GM12878 (cell line): ENCODE results near the gene NCOA6. TPM values are rescaled to one million over a fixed set of nuclear protein-coding genes. Genes with fewer than 3 reads are reported as not detected.

Experiments
- ATAC-seq: fragments of 200-7000 bp; cut with Tn5 transposase; 3 replicates; pipeline ENCODE4 v1.9.1; 2020; ENCODE audit warnings: mild to moderate bottlenecking, moderate library complexity
- BruUV-seq: library from RNA; stranded (reverse); fragments of 400-500 nt; replicated peaks from 2 replicates; lab custom pipeline; 2021; lab: Mats Ljungman, UMichigan
- CTCF ChIA-PET: fragments of 300-600 bp; sonication (Branson Sonifier 250); formaldehyde crosslinking; extraction: SDS; loops from one replicate; lab custom pipeline; 2021; ENCODE audit warnings: inconsistent platforms; lab: Yijun Ruan, JAX
- POLR2A ChIA-PET: fragments of 350-600 bp; formaldehyde crosslinking; extraction: SDS; loops from one replicate; lab custom pipeline; 2021; ENCODE audit warnings: inconsistent platforms; lab: Charles Lee
- RAD21 ChIA-PET: fragments of 300-600 bp; sonication (Branson Sonifier 250); formaldehyde crosslinking; loops from one replicate; lab custom pipeline; 2023; ENCODE audit warnings: antibody characterized with exemption; ENCODE audit not compliant: unreplicated experiment; lab: Charles Lee
- SMC1A ChIA-PET: fragments of 300-600 bp; sonication (Branson Sonifier 250); formaldehyde crosslinking; loops from one replicate; lab custom pipeline; 2023; ENCODE audit not compliant: unreplicated experiment, uncharacterized antibody; lab: Charles Lee
- DNase-seq: peaks from one replicate; pipeline ENCODE4 v3.0.0-alpha.2; 2011; ENCODE audit warnings: low read depth, low spot score
- FAIRE-seq: peaks from 3 replicates; lab custom pipeline; 2011; peaks lifted over from hg19 to GRCh38; lab: Jason Lieb, UNC
- H2AFZ ChIP-seq: 2 replicates; pipeline ENCODE4 v1.6.0; 2011; ENCODE audit warnings: low read depth, low read length, control low read depth; ENCODE audit not compliant: control insufficient read depth
- H3K27ac ChIP-seq: 2 replicates; pipeline ENCODE4 v1.5.1; 2011; ENCODE audit warnings: control low read depth; ENCODE audit not compliant: control insufficient read depth, insufficient read depth
- H3K27me3 ChIP-seq, 2 experiments: replicated peaks in 1 of 2; 2 replicates each; pipeline versions ENCODE4 v1.6.0 to v1.6.1; 2011; ENCODE audit warnings: low read length in 1 of 2; ENCODE audit not compliant: control insufficient read depth in 2 of 2, insufficient read depth in 2 of 2
- H3K36me3 ChIP-seq, 2 experiments: 2 replicates each; pipeline ENCODE4 v1.5.1; 2011; ENCODE audit warnings: low read length in 1 of 2; ENCODE audit not compliant: control insufficient read depth in 2 of 2, insufficient read depth in 2 of 2
- H3K4me1 ChIP-seq: 2 replicates; pipeline ENCODE4 v1.6.1; 2011; ENCODE audit warnings: mild to moderate bottlenecking, low read length, moderate library complexity, mixed read lengths; ENCODE audit not compliant: control insufficient read depth, insufficient read depth
- H3K4me2 ChIP-seq: 2 replicates; pipeline ENCODE4 v1.6.0; 2011; ENCODE audit warnings: control low read depth; ENCODE audit not compliant: control insufficient read depth, insufficient read depth
- H3K4me3 ChIP-seq: fragments of 200-600 bp; sonication (generic); 2 replicates; pipeline ENCODE4 v1.5.1; 2016
- H3K79me2 ChIP-seq: 2 replicates; pipeline ENCODE4 v1.6.0; 2011; ENCODE audit warnings: low read length; ENCODE audit not compliant: control insufficient read depth, insufficient read depth
- H3K9ac ChIP-seq: 2 replicates; pipeline ENCODE4 v1.8.0; 2011; ENCODE audit warnings: low read length, control low read depth, mixed read lengths; ENCODE audit not compliant: control insufficient read depth, insufficient read depth
- H3K9me3 ChIP-seq: replicated peaks from 3 replicates; pipeline ENCODE4 v1.5.1; 2011; ENCODE audit warnings: mild to moderate bottlenecking, low read length; ENCODE audit not compliant: control insufficient read depth, insufficient read depth
- H4K20me1 ChIP-seq: 2 replicates; pipeline ENCODE4 v1.6.0; 2011; ENCODE audit not compliant: control insufficient read depth, insufficient read depth
- BCL11A ChIP-seq: IDR thresholded peaks from 2 replicates; pipeline ENCODE4 v1.6.1; 2011; ENCODE audit warnings: low read depth, low read length
- CBX5 ChIP-seq: sonication (generic); IDR thresholded peaks from 2 replicates; pipeline ENCODE4 v1.6.1; 2016; ENCODE audit warnings: low read depth, moderate library complexity, mild to moderate bottlenecking, inconsistent platforms
- CHD1 ChIP-seq: IDR thresholded peaks from 2 replicates; pipeline ENCODE4 v1.6.1; 2012; ENCODE audit warnings: low read depth, low read length, improper control_type of control experiment
- CHD2 ChIP-seq: IDR thresholded peaks from 2 replicates; pipeline ENCODE4 v1.6.1; 2011; ENCODE audit warnings: low read depth, low read length, improper control_type of control experiment, borderline replicate concordance
- FOXK2 ChIP-seq: fragments of 450-650 bp; IDR thresholded peaks from 2 replicates; pipeline ENCODE4 v1.6.1; 2017; ENCODE audit warnings: mild to moderate bottlenecking, moderate library complexity
- FOXM1 ChIP-seq: IDR thresholded peaks from 2 replicates; pipeline ENCODE4 v1.6.1; 2012; ENCODE audit warnings: low read depth, mild to moderate bottlenecking, inconsistent platforms, low read length, moderate library complexity
- GATAD2B ChIP-seq: fragments of 450-650 bp; conservative IDR thresholded peaks from 2 replicates; pipeline ENCODE4 v1.6.1; 2017; ENCODE audit warnings: low read depth, mild to moderate bottlenecking, moderate library complexity
- HCFC1 ChIP-seq: fragments of 150-350 bp; IDR thresholded peaks from 2 replicates; pipeline ENCODE4 v1.6.1; 2014; ENCODE audit warnings: low read length
- MEF2A ChIP-seq: IDR thresholded peaks from 2 replicates; pipeline ENCODE4 v1.6.1; 2011; ENCODE audit warnings: low read depth, mild to moderate bottlenecking, low read length, moderate library complexity; ENCODE audit not compliant: insufficient read depth
- NR2C2 ChIP-seq: IDR thresholded peaks from 2 replicates; pipeline ENCODE4 v1.6.1; 2011; ENCODE audit warnings: borderline replicate concordance, low read depth; ENCODE audit not compliant: control insufficient read depth, insufficient read length
- POLR2A ChIP-seq: IDR thresholded peaks from 2 replicates; pipeline ENCODE4 v1.6.1; 2011; ENCODE audit warnings: low read depth, mild to moderate bottlenecking, low read length
- POLR2AphosphoS5 ChIP-seq: IDR thresholded peaks from 2 replicates; pipeline ENCODE4 v1.6.1; 2011; ENCODE audit warnings: mild to moderate bottlenecking, low read length, inconsistent platforms
- RCOR1 ChIP-seq: conservative IDR thresholded peaks from 2 replicates; pipeline ENCODE4 v1.6.1; 2012; ENCODE audit warnings: low read depth, low read length, improper control_type of control experiment
- REST ChIP-seq: IDR thresholded peaks from 2 replicates; pipeline ENCODE4 v1.6.1; 2012; ENCODE audit warnings: mild to moderate bottlenecking, low read depth, low read length
- SRF ChIP-seq, 2 experiments: IDR thresholded peaks; 2 replicates each; pipeline ENCODE4 v1.6.1; 2011; ENCODE audit warnings: low read depth in 2 of 2, low read length in 2 of 2, mild to moderate bottlenecking in 1 of 2, moderate library complexity in 1 of 2
- YY1 ChIP-seq: IDR thresholded peaks from 2 replicates; pipeline ENCODE4 v1.6.1; 2011; ENCODE audit warnings: low read depth, mild to moderate bottlenecking, low read length
- WGBS: methylation state at CpG from one replicate; pipeline ENCODE4 v1.1.6; 2016; ENCODE audit warnings: low lambda C conversion rate; ENCODE audit not compliant: insufficient replicate concordance, insufficient coverage; ENCODE audit errors: missing lambda C conversion rate; 5-methylcytosine and 5-hydroxymethylcytosine counted together
- in situ Hi-C: fragments of 300-500 bp; cut with MboI; formaldehyde crosslinking; loops from 9 replicates; pipeline ENCODE4 v1.14.3; 2018; ENCODE audit warnings: mixed read lengths
- intact Hi-C: fragments of 100-400 bp; cut with micrococcal nuclease; formaldehyde crosslinking; loops from one replicate; pipeline ENCODE4 v1.14.2; 2022; ENCODE audit not compliant: unreplicated experiment
- polyA plus RNA-seq, 11 experiments: library from polyadenylated mRNA; depleted of rRNA in 4 of 11; unstranded in 6 of 11; stranded (reverse) in 5 of 11; fragments of >200 nt; fragmentation: Nextera tagmentation in 4 of 11; fragmentation: Illumina TruSeq in 1 of 11; extraction: Ambion mirVana in 4 of 11; extraction: Trizol in 1 of 11; gene quantifications; 1 replicate in 1 of 11; 2 replicates in 10 of 11; pipeline versions ENCODE4 v1.2.1 to v1.2.3, GENCODE V29; 2011 to 2016; ENCODE audit warnings: inconsistent platforms in 2 of 11, missing spikeins in 2 of 11, low read depth in 1 of 11
- total RNA-seq, 4 experiments: library from RNA; depleted of rRNA in 3 of 4; stranded (reverse); fragments of >200 nt in 3 of 4; fragmentation: Illumina TruSeq in 1 of 4; extraction: Trizol in 1 of 4; gene quantifications; 2 replicates each; pipeline versions ENCODE4 v1.2.1 to v1.2.3, GENCODE V29; 2013 to 2021
- TF ChIP-seq, protein P1 (sequence below): fragments of 450-650 bp; IDR thresholded peaks from 2 replicates; pipeline ENCODE4 v1.6.1; 2016; ENCODE audit warnings: mild to moderate bottlenecking
- TF ChIP-seq, protein P2 (sequence below): IDR thresholded peaks from 2 replicates; pipeline ENCODE4 v1.6.1; 2011; ENCODE audit warnings: low read depth, low read length, improper control_type of control experiment, borderline replicate concordance

The NCOA6 gene
- total and polyA plus RNA-seq, 10 of the 15 experiments (the other 5 are each of a cell fraction or from before 2014, with no cell fraction given), result 6.1 to 20.6 (median 12.6) TPM

GRCh38 chr20:34871966-34872621 is 46.6 kb upstream of the NCOA6 start:
- SMC1A ChIA-PET, result interaction anchor here (0.7 to 1.6 kb wide), 2 partner anchors 8 to 18 kb away, joined by 3 to 5 read pairs; no protein-coding TSS in a partner anchor
- POLR2A ChIA-PET, result no interaction called here
- TF ChIP-seq NR2C2 (no peak), MEF2A (no peak), CBX5 (no peak), GATAD2B (no peak), SRF (IDR thresholded peaks at IDR 0.05; ENCODE audit: low read depth in 2 of 2, low read length in 2 of 2) (no peak), FOXM1 (no peak), YY1 (no peak), BCL11A (no peak), CHD1 (no peak), FOXK2 (no peak), RCOR1 (no peak), HCFC1 (no peak), CHD2 (no peak), POLR2AphosphoS5 (no peak), REST (no peak), POLR2A (no peak)
- TF ChIP-seq, protein P1, sequence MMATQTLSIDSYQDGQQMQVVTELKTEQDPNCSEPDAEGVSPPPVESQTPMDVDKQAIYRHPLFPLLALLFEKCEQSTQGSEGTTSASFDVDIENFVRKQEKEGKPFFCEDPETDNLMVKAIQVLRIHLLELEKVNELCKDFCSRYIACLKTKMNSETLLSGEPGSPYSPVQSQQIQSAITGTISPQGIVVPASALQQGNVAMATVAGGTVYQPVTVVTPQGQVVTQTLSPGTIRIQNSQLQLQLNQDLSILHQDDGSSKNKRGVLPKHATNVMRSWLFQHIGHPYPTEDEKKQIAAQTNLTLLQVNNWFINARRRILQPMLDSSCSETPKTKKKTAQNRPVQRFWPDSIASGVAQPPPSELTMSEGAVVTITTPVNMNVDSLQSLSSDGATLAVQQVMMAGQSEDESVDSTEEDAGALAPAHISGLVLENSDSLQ, result no peak
- TF ChIP-seq, protein P2, sequence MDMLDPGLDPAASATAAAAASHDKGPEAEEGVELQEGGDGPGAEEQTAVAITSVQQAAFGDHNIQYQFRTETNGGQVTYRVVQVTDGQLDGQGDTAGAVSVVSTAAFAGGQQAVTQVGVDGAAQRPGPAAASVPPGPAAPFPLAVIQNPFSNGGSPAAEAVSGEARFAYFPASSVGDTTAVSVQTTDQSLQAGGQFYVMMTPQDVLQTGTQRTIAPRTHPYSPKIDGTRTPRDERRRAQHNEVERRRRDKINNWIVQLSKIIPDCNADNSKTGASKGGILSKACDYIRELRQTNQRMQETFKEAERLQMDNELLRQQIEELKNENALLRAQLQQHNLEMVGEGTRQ, result no peak
- H3K27me3 ChIP-seq, result no peaks in the 10 kb centered on the region; a peak in 1 of 4 replicates
- RAD21 ChIA-PET, result interaction anchor here (0.8 to 7.1 kb wide), 3 partner anchors 85 to 224 kb away, joined by 3 to 71 read pairs (median 4); partner anchors contain the start of genes GSS and MYH7B
- no peak for FAIRE-seq
- peak overlapping the region; percentile 62; the same call in 1 of the 2 replicates for H3K4me3 ChIP-seq
- no peak for DNase-seq
- in situ Hi-C loops, result loop anchor here (5.0 kb wide), 1 partner anchor 85 kb away; the partner anchor contains the start of genes GSS and MYH7B
- H4K20me1 ChIP-seq, result no peaks in the 10 kb centered on the region
- ATAC-seq, result no peak
- WGBS, result 69% methylated on average over 10 of the region's 10 CpGs
- CTCF ChIA-PET, result interaction anchor here (0.8 to 7.5 kb wide), 12 partner anchors 12 to 338 kb away, joined by 3 to 99 read pairs (median 4); partner anchors contain the start of genes EDEM2, GSS, MYH7B and NCOA6
- H3K79me2 ChIP-seq, result no peaks in the 10 kb centered on the region
- peak overlapping the region; percentile 94 for H2AFZ ChIP-seq
- H3K4me1 ChIP-seq, result peaks cover 17% of the 10 kb centered on the region
- H3K9me3 ChIP-seq, result no peaks in the 10 kb centered on the region
- intact Hi-C loops, result loop anchor here (10.0 kb wide), 1 partner anchor 223 kb away; the partner anchor contains the start of gene TRPC4AP
- no peak overlapping the region for H3K27ac ChIP-seq
- peak overlapping the region; percentile 68 for H3K9ac ChIP-seq
- TSS peak; percentile 69 for BruUV-seq
- H3K4me2 ChIP-seq, result peak overlapping the region; percentile 88
- H3K36me3 ChIP-seq, result no peaks in the 10 kb centered on the region
